Fibroblast of lung (primary cell): ENCODE results near the gene AP2B1.
A peak's percentile ranks its signal among the peaks of the same experiment; 100 is the strongest.

Experiments used
- CTCF ChIP-seq, 2 donors: IDR thresholded peaks in 1 of 2; conservative IDR thresholded peaks in 1 of 2; 1 replicate in 1 of 2; 2 replicates in 1 of 2; pipeline ENCODE4 v1.5.1; 2011 to 2012; ENCODE audit warnings: low read length in 2 of 2, control low read depth in 1 of 2, inconsistent platforms in 1 of 2, low read depth in 1 of 2, mild to moderate bottlenecking in 1 of 2
- EZH2 ChIP-seq: IDR thresholded peaks from 2 replicates; pipeline ENCODE4 v1.5.1; 2012; ENCODE audit warnings: low read length, control low read depth, mild to moderate bottlenecking; ENCODE audit errors: missing control alignments

- TF ChIP-seq CTCF (conservative IDR thresholded peaks at IDR 0.05 in 1 of 2, IDR thresholded peaks at IDR 0.05 in 1 of 2; ENCODE audit: low read depth in 1 of 2, low read length in 2 of 2) = peak; percentile 59 to 72
- no peak for TF ChIP-seq EZH2
These were observed 179.9 kb downstream of the AP2B1 start for GRCh38 chr17:35766903-35767510.
